Measurements from ENCODE around the gene THAP8.

GRCh38 chr19:36001605-36002004, 52.5 kb downstream of the THAP8 start:
- TF ChIP-seq CTCF (IDR thresholded peaks at IDR 0.05; ENCODE audit: extremely low read depth in 1 of 2, insufficient read depth in 1 of 2, low read depth in 1 of 2, low read length in 2 of 2) (no peak), MAX (IDR thresholded peaks at IDR 0.05; ENCODE audit: insufficient read depth, insufficient read length) (no peak), POLR2AphosphoS5 (IDR thresholded peaks at IDR 0.05; ENCODE audit: insufficient read depth, low read depth, low read length) (no peak), EZH2 (IDR thresholded peaks at IDR 0.05; ENCODE audit: borderline replicate concordance, low read depth, low read length, severe bottlenecking) (no peak), POLR2A (IDR thresholded peaks at IDR 0.05; ENCODE audit: low read depth, low read length) (no peak)
